Smooth muscle cell of the brain vasculature (primary cell): ENCODE results near the gene GSC.
"Not testable (repeated sequence)": the region's sequence is repeated elsewhere in the genome, so short reads cannot be mapped to it uniquely, and the experiment has no call there.

ENCODE experiments used
- DNase-seq: peaks from one replicate; pipeline ENCODE4 v3.0.0-alpha.2; 2012; ENCODE audit warnings: low read depth, low spot score

Gene GSC

GRCh38 chr14:94771906-94772490 is 2.1 kb upstream of the GSC start:
- no peak for DNase-seq

- no peak for DNase-seq
Measured at GRCh38 chr14:94771158-94771905, 1.4 kb upstream of the GSC start.

- no peak for DNase-seq
Measured at GRCh38 chr14:94770815-94771157, 873 bp upstream of the GSC start.

- no peak for DNase-seq
Measured at GRCh38 chr14:94770251-94770749, 387 bp upstream of the GSC start.

- no peak for DNase-seq
Measured at GRCh38 chr14:94768521-94769390, 1.2 kb downstream of the GSC start.

GRCh38 chr14:94768141-94768520 is 1.8 kb downstream of the GSC start:
- DNase-seq = no peak

- no peak for DNase-seq
Measured at GRCh38 chr14:94767321-94767878, 2.5 kb downstream of the GSC start.

GRCh38 chr14:94764573-94764972 is 5.3 kb downstream of the GSC start:
- no peak for DNase-seq

- no peak for DNase-seq
Measured at GRCh38 chr14:94762431-94762830, 7.5 kb downstream of the GSC start.

GRCh38 chr14:94761997-94762377 is 7.9 kb downstream of the GSC start:
- no peak for DNase-seq

GRCh38 chr14:94761348-94761996 is 8.4 kb downstream of the GSC start:
- no peak for DNase-seq

GRCh38 chr14:94756310-94756882 is 13.5 kb downstream of the GSC start:
- no peak for DNase-seq

GRCh38 chr14:94754391-94754942 is 15.4 kb downstream of the GSC start:
- DNase-seq = no peak

- DNase-seq = no peak
Measured at GRCh38 chr14:94752591-94753436, 17.1 kb downstream of the GSC start.

- DNase-seq = no peak
Measured at GRCh38 chr14:94751956-94752355, 18.0 kb downstream of the GSC start.

GRCh38 chr14:94751321-94751720 is 18.6 kb downstream of the GSC start:
- DNase-seq = no peak

- DNase-seq = no peak
Measured at GRCh38 chr14:94750371-94750770, 19.5 kb downstream of the GSC start.

- DNase-seq = no peak
Measured at GRCh38 chr14:94748667-94749347, 21.1 kb downstream of the GSC start.

GRCh38 chr14:94747739-94748138 is 22.2 kb downstream of the GSC start:
- DNase-seq = no peak

GRCh38 chr14:94747153-94747552 is 22.8 kb downstream of the GSC start:
- DNase-seq = not testable (repeated sequence)
